Activated CD4-positive, alpha-beta memory T cell treated with anti-CD3 and anti-CD28 coated beads, Interleukin-2, amount 10 ng/mL, durations not matched to agents 7 days and 5 days (primary cell): ENCODE data around the gene CCDC6. TPM values are rescaled to one million over a fixed set of nuclear protein-coding genes. Genes with fewer than 3 reads are reported as not detected.

Experiments used
- CTCF ChIA-PET: fragments of 350-600 bp; sonication (Branson Sonifier 250); formaldehyde crosslinking; loops from one replicate; lab custom pipeline; 2021; ENCODE audit warnings: antibody characterized with exemption, inconsistent platforms; lab: Charles Lee
- POLR2A ChIA-PET: fragments of 350-600 bp; sonication (Branson Sonifier 250); formaldehyde crosslinking; loops from one replicate; lab custom pipeline; 2021; ENCODE audit warnings: antibody characterized with exemption; lab: Charles Lee
- DNase-seq: peaks from one replicate; pipeline ENCODE4 v3.0.0-alpha.2; 2020
- H3K27ac Mint-ChIP-seq: one replicate; pipeline ENCODE4 v1.8.0; 2021; ENCODE audit warnings: mild to moderate bottlenecking, mixed read lengths
- H3K27me3 Mint-ChIP-seq: one replicate; pipeline ENCODE4 v1.8.0; 2021; ENCODE audit warnings: mixed read lengths
- H3K36me3 Mint-ChIP-seq: one replicate; pipeline ENCODE4 v1.8.0; 2021; ENCODE audit warnings: low read depth, mixed read lengths
- H3K4me1 Mint-ChIP-seq: one replicate; pipeline ENCODE4 v1.8.0; 2021; ENCODE audit warnings: mixed read lengths
- H3K4me3 Mint-ChIP-seq: one replicate; pipeline ENCODE4 v1.8.0; 2021; ENCODE audit warnings: mild to moderate bottlenecking, mixed read lengths
- H3K9me3 Mint-ChIP-seq: one replicate; pipeline ENCODE4 v1.8.0; 2021; ENCODE audit warnings: mixed read lengths
- total RNA-seq, 2 experiments: library from RNA; stranded (reverse); gene quantifications; one replicate each; pipeline ENCODE4 v1.2.3, GENCODE V29; 2021

The CCDC6 gene
- total RNA-seq, 2 experiments from 2014 or later: 22.4 to 22.6 TPM

DNA sequence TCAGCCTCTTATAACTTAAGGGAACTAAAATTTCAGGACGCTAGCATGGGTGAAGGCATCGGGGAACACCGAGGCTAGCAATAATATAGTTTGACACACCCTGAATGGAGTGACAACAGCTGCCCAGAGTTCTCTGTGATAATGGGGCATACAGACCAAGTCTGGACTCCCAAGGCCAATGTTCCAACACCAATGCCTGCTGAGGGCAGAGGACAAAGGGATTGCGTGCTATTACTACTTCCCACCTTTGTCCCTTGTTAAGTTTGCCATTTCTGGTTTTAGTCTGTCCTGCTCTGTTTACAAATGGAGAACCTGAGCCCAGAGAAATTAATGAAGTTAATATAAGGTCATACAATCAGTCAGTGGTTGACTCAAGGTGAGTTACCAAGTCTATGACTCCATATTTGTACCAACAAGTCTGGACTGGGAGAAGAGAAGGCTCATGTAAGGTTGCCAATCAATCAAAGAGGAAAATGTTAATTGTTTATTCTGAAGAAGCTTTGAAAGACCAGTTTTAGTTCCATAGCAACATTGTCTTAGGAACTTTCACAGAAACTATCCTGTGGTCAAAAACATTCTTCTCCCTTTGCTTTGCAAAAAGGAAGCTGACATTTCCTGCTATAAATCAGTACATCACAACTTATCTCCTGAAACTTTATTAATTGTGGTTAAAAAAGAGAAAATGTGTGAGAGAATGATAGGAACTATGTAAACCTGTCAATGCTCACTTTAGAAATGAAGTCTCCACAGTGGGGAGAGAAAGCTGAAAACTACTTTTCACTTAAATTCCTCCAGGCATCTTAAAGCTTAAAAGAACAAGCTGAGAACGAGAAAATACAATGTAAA is 74.5 kb downstream of the CCDC6 start:
- POLR2A ChIA-PET: interaction anchor here (0.9 kb wide), 1 partner anchor 75 kb away, joined by 3 read pairs; the partner anchor contains the start of gene CCDC6
- H3K36me3 Mint-ChIP-seq: peaks cover 24% of the 10 kb centered on the region
- no peak overlapping the region for H3K27ac Mint-ChIP-seq
- no peaks in the 10 kb centered on the region for H3K27me3 Mint-ChIP-seq
- CTCF ChIA-PET: interaction anchor here (0.8 to 2.8 kb wide), 9 partner anchors 8 to 206 kb away, joined by 3 to 12 read pairs (median 6); no protein-coding TSS in a partner anchor
- H3K9me3 Mint-ChIP-seq: no peaks in the 10 kb centered on the region
- DNase-seq: no peak
- H3K4me3 Mint-ChIP-seq: no peak overlapping the region
- H3K4me1 Mint-ChIP-seq: peaks cover 32% of the 10 kb centered on the region

DNA sequence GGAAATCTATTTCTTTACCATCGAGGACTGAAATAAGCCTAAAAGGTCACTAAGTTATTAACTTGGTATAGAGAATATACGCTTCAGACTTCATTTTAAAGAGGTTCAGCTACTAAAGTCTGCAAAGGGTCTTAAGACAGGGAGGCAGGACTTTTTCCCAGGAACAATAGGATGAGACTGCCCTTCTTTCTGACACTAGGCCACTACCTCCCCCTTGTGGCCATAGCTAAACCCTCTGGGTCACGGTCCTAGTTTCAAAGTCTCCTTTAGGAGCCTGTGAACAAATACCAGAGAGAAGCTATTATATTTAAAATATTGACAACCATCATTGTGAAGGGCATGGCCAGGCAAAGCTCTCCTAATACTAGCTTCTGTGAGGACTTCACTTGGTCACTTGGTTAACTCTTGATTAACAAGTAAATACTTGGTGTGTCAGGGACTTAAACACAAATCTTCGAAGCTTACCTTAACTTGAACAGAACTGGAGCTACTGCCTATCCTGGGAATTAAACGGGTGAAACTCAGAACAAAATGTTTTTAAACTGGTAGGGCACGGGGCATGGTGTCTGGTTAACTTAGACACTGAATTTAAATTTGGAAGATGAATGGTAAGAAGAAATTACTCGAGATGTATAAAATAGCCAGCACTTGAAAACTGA is 75.6 kb downstream of the CCDC6 start:
- peaks cover 37% of the 10 kb centered on the region for H3K4me1 Mint-ChIP-seq
- ChIA-PET CTCF (interaction anchor here (0.5 to 2.8 kb wide), 12 partner anchors 9 to 208 kb away, joined by 3 to 17 read pairs (median 7); partner anchors contain the start of gene CCDC6), POLR2A (no interaction called here)
- DNase-seq: peak; percentile 26
- H3K36me3 Mint-ChIP-seq: peaks cover 32% of the 10 kb centered on the region
- H3K9me3 Mint-ChIP-seq: no peaks in the 10 kb centered on the region
- H3K4me3 Mint-ChIP-seq: no peak overlapping the region
- no peaks in the 10 kb centered on the region for H3K27me3 Mint-ChIP-seq
- H3K27ac Mint-ChIP-seq: no peak overlapping the region

DNA sequence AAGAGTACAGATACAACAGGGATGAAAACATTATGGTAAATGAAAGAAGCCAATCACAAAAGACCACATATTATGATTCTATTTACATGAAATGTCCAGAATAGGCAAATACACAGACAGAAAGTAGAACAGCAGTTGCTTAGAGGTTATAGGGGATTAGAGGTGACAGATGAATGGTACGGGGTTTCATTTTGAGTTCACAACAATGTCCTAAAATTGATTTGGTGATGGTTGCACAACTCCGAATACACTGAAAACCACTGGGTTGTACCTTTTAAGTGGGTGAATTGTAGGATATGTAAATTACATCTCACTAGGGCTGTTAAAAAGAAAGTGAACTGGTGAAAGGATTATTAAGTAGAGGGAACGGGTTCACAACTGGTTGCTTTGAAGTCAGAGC is 76.8 kb downstream of the CCDC6 start:
- H3K27ac Mint-ChIP-seq: no peak overlapping the region
- peaks cover 3% of the 10 kb centered on the region for H3K9me3 Mint-ChIP-seq
- no peak overlapping the region for H3K4me3 Mint-ChIP-seq
- peaks cover 37% of the 10 kb centered on the region for H3K4me1 Mint-ChIP-seq
- no peaks in the 10 kb centered on the region for H3K27me3 Mint-ChIP-seq
- POLR2A ChIA-PET: no interaction called here
- DNase-seq: no peak
- H3K36me3 Mint-ChIP-seq: peaks cover 38% of the 10 kb centered on the region
- CTCF ChIA-PET: no interaction called here

DNA sequence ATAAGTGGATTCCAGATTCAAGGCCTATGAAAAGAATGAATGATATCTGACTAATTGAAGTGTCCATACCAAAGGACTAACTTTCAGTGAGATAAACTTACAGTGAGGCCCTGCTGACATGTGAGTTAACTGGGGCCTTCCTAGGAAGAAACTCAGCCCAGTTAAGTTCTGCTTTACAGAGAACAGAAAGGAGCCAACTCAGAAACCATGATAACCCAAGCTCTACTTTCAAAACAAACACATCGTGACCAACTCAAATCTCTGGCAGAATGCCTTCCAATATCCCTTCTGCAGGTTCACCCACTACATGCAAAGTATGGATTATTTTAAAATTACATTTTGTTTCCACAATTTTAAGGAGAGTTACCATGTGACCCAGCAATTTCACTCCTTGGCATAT is 77.3 kb downstream of the CCDC6 start:
- peaks cover 5% of the 10 kb centered on the region for H3K9me3 Mint-ChIP-seq
- H3K27me3 Mint-ChIP-seq: no peaks in the 10 kb centered on the region
- ChIA-PET POLR2A (no interaction called here), CTCF (no interaction called here)
- DNase-seq: no peak
- H3K4me1 Mint-ChIP-seq: peaks cover 37% of the 10 kb centered on the region
- H3K36me3 Mint-ChIP-seq: peaks cover 43% of the 10 kb centered on the region
- H3K4me3 Mint-ChIP-seq: no peak overlapping the region
- no peak overlapping the region for H3K27ac Mint-ChIP-seq

DNA sequence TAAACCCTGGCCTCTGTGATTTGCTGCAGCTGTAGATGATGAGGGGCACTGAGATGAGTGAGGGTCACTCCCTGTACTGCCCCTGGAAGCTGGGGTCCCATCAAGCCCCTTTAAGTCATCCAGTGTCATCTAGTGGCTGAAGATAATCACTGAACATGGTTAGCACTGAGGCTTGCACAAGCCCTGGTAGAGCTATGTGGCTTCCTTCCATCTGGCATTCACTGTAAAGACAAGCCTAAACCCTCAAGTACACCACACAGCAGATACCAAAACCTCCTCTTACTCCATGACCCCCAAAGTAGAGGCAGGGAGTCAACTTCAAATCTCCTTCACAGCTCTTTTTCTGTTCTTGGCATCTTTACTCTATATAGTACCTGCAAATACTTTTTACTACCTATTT is 80.4 kb downstream of the CCDC6 start:
- POLR2A ChIA-PET: no interaction called here
- Mint-ChIP-seq H3K27ac (no peak overlapping the region), H3K4me1 (peaks cover 22% of the 10 kb centered on the region), H3K4me3 (no peak overlapping the region), H3K27me3 (no peaks in the 10 kb centered on the region), H3K36me3 (peaks cover 33% of the 10 kb centered on the region), H3K9me3 (peaks cover 7% of the 10 kb centered on the region)
- CTCF ChIA-PET: no interaction called here
- DNase-seq: no peak

DNA sequence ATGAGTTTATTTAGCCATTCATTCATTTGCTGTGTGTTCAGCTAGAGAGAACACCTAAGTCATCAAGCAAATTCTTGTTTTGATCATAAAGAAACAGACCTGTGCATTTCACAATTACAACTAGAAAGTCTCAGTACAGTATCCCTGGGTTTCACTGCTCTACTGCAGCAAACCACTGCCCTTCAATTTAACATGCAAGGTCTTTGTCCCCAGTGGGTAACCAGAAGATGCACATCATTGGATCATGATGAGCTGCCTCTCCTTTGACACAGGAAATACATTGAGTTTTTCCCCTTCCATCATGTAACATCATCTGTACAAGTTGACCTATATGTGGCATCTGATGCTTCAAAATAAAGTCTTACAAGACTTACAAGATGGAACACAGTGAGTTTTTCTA is 82.6 kb downstream of the CCDC6 start:
- ChIA-PET POLR2A (no interaction called here), CTCF (interaction anchor here (1.2 to 1.8 kb wide), 2 partner anchors 9 to 11 kb away, joined by 4 read pairs; no protein-coding TSS in a partner anchor)
- DNase-seq: no peak
- no peak overlapping the region for H3K4me3 Mint-ChIP-seq
- no peaks in the 10 kb centered on the region for H3K27me3 Mint-ChIP-seq
- peaks cover 25% of the 10 kb centered on the region for H3K36me3 Mint-ChIP-seq
- peaks cover 20% of the 10 kb centered on the region for H3K4me1 Mint-ChIP-seq
- no peak overlapping the region for H3K27ac Mint-ChIP-seq
- peaks cover 7% of the 10 kb centered on the region for H3K9me3 Mint-ChIP-seq

DNA sequence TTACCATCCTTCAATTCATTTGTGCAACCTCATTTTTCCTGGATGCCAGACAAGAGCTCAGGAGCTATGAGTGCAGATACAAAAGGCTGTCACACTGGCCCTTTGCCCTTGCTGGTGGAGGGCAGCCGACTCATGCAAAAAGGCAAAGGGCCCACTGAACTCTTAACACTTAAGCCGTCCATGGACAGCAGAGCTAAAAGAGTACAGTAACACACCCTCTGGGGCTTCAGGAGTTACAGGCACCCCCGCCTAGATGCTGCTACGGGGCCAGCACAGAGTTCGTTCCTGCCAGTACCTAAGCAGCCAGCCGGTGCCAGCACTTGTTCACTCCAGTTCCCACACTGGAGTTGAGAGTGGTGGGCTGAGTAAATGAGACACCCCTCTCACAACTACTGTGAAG is 83.2 kb downstream of the CCDC6 start:
- no peak overlapping the region for H3K4me3 Mint-ChIP-seq
- CTCF ChIA-PET: interaction anchor here (1.2 kb wide), 1 partner anchor 9 kb away, joined by 4 read pairs; no protein-coding TSS in a partner anchor
- no peak for DNase-seq
- no peak overlapping the region for H3K27ac Mint-ChIP-seq
- H3K27me3 Mint-ChIP-seq: no peaks in the 10 kb centered on the region
- POLR2A ChIA-PET: no interaction called here
- H3K4me1 Mint-ChIP-seq: peaks cover 19% of the 10 kb centered on the region
- H3K36me3 Mint-ChIP-seq: peaks cover 23% of the 10 kb centered on the region
- H3K9me3 Mint-ChIP-seq: peaks cover 7% of the 10 kb centered on the region

DNA sequence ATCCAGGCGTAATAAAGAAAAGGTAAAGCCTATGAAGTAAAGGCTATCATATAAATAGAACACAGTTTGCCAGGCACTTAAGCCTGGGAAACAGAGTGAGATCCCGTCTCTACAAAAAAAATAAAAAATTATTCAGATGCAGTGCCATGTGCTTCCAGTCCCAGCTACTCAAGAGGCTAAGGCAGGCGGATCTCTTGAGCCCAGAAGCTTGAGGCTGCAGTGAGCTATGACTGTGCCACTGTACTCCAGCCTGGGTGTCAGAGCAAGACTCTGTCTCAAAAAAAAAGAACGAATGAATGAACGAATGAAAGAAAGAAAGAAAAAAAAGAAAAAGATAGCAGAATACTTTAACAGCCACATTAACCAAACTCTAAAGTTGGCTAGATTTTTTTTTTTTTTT is 85.9 kb downstream of the CCDC6 start:
- H3K9me3 Mint-ChIP-seq: peaks cover 7% of the 10 kb centered on the region
- H3K27ac Mint-ChIP-seq: no peak overlapping the region

DNA sequence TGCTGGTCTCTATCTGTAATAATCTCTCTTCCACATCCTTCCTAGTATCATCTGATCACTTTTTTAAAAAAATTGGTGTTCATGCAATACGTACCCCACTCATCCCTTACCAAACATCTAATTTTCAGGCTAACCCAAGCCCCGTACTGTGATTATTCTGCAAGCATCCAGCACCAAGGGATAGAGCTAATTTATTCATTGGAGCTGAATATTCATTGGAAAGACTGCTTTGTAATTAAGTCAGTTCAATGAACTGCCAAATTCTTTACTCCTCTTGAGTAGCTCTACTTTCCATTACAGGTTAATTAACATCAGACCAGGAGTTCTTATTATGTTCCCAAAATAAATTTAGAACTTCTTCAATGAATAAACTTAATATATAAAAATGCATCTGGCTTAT is 86.7 kb downstream of the CCDC6 start:
- no peak overlapping the region for H3K4me3 Mint-ChIP-seq
- ChIA-PET POLR2A (no interaction called here), CTCF (interaction anchor here (1.0 to 1.8 kb wide), 2 partner anchors 12 to 88 kb away, joined by 4 to 11 read pairs; no protein-coding TSS in a partner anchor)

More for the DNA sequence above, 85.9 kb downstream of the CCDC6 start:
- ChIA-PET POLR2A (no interaction called here), CTCF (interaction anchor here (1.7 kb wide), 1 partner anchor 10 kb away, joined by 5 read pairs; no protein-coding TSS in a partner anchor)
- no peaks in the 10 kb centered on the region for H3K27me3 Mint-ChIP-seq
- H3K4me1 Mint-ChIP-seq: peaks cover 19% of the 10 kb centered on the region
- H3K4me3 Mint-ChIP-seq: no peak overlapping the region
- no peak for DNase-seq
- peaks cover 23% of the 10 kb centered on the region for H3K36me3 Mint-ChIP-seq

DNA sequence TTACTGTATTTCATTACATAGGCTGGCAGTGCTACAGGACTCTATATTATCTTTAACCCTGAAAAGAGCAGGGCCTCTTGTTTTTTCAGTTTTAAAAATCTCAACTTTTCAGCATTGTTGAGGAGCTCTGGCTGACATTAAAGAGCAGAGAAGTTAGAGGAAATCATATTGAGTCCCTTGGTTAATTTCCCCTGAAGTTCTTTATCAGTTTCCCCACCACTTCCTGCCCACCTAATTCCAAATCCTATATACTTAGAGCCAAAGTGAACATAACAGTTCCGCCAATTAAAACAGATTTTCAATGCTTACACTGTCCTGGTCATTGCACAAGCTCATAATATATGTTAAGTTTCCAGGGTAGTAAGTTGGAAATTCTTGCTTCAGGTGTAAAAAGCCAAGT is 87.1 kb downstream of the CCDC6 start:
- no peak overlapping the region for H3K27ac Mint-ChIP-seq
- H3K36me3 Mint-ChIP-seq: peaks cover 15% of the 10 kb centered on the region
- ChIA-PET CTCF (interaction anchor here (1.0 to 1.8 kb wide), 2 partner anchors 12 to 89 kb away, joined by 4 to 11 read pairs; no protein-coding TSS in a partner anchor), POLR2A (no interaction called here)
- DNase-seq: no peak
- H3K27me3 Mint-ChIP-seq: no peaks in the 10 kb centered on the region
- H3K9me3 Mint-ChIP-seq: peaks cover 2% of the 10 kb centered on the region
- peaks cover 19% of the 10 kb centered on the region for H3K4me1 Mint-ChIP-seq
- H3K4me3 Mint-ChIP-seq: no peak overlapping the region

More for the DNA sequence above, 86.7 kb downstream of the CCDC6 start:
- no peaks in the 10 kb centered on the region for H3K27me3 Mint-ChIP-seq
- H3K9me3 Mint-ChIP-seq: peaks cover 4% of the 10 kb centered on the region
- no peak overlapping the region for H3K27ac Mint-ChIP-seq
- no peak for DNase-seq
- H3K4me1 Mint-ChIP-seq: peaks cover 19% of the 10 kb centered on the region
- peaks cover 18% of the 10 kb centered on the region for H3K36me3 Mint-ChIP-seq

DNA sequence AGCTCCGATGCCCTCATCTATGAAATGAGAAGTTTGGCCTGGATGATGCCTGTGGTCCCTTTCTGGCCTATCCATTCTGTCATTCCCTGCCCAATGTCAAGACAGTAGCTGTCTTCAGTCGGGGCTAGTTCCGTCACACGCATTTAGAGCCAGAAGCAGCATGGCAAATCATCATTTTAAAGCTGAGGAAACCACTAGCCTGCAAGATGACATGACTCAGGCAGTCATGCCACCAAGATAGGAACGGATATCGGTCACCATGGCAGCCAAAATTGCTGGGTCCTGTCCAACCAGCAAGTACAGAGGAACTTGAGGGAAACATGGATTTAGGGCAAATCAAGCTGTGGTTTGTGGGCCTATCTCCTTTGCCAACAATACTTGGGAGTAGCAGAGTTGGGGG is 88.6 kb downstream of the CCDC6 start:
- Mint-ChIP-seq H3K9me3 (peaks cover 2% of the 10 kb centered on the region), H3K36me3 (peaks cover 13% of the 10 kb centered on the region), H3K27me3 (no peaks in the 10 kb centered on the region), H3K4me3 (no peak overlapping the region), H3K4me1 (peaks cover 19% of the 10 kb centered on the region), H3K27ac (no peak overlapping the region)
- ChIA-PET POLR2A (no interaction called here), CTCF (interaction anchor here (0.9 kb wide), 1 partner anchor 16 kb away, joined by 3 read pairs; no protein-coding TSS in a partner anchor)
- DNase-seq: no peak

DNA sequence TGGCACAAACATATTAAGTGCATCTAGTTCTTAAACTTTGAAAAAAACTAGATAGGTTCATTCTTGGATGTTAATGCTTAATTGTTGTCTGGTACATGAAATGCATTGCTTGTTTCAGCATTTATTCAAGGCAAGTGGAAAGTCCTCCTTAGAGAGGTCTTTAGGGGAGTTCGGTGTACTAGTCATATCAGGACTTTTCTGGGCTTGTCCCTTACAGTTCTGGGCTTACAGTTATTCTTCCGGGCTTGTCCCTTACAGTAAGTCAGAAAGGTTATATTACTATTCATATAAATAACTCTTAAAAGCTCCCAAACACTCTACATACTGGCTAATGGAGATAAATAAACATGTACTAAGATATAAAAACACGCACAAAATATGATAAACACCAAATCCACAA is 91.5 kb downstream of the CCDC6 start:
- no peaks in the 10 kb centered on the region for H3K27me3 Mint-ChIP-seq
- ChIA-PET CTCF (no interaction called here), POLR2A (no interaction called here)
- H3K9me3 Mint-ChIP-seq: no peaks in the 10 kb centered on the region
- H3K4me3 Mint-ChIP-seq: no peak overlapping the region
- H3K27ac Mint-ChIP-seq: no peak overlapping the region
- H3K36me3 Mint-ChIP-seq: peaks cover 14% of the 10 kb centered on the region
- no peak for DNase-seq
- H3K4me1 Mint-ChIP-seq: peaks cover 16% of the 10 kb centered on the region
